Measurements from ENCODE around the gene TTBK1. TPM values are rescaled to one million over a fixed set of nuclear protein-coding genes. Genes with fewer than 3 reads are reported as not detected.

TTBK1 gene
- total RNA-seq, 1 experiment from 2014 or later = not detected

GRCh38 chr6:43307451-43308100 is 64.3 kb downstream of the TTBK1 start:
- CTCF ChIA-PET = interaction anchor here (0.5 kb wide), 1 partner anchor 12 kb away, joined by 4 read pairs; no protein-coding TSS in a partner anchor
- BruUV-seq (replicated peaks) = no TSS peak
- H3K27ac ChIP-seq (ENCODE audit: low read depth, low read length, poor library complexity, severe bottlenecking) = no peak overlapping the region
- no peaks in the 10 kb centered on the region for H3K36me3 ChIP-seq (ENCODE audit: insufficient read depth, low read length, poor library complexity, severe bottlenecking)
- POLR2A ChIA-PET (ENCODE audit: low non-redundant PET) = no interaction called here
- no peak for DNase-seq (ENCODE audit: low spot score)
- H3K4me3 ChIP-seq (ENCODE audit: low read depth, low read length, poor library complexity, severe bottlenecking) = no peak overlapping the region
- H3K9me3 ChIP-seq (ENCODE audit: low read depth, low read length, poor library complexity, severe bottlenecking) = no peaks in the 10 kb centered on the region
- TF ChIP-seq, protein P1, sequence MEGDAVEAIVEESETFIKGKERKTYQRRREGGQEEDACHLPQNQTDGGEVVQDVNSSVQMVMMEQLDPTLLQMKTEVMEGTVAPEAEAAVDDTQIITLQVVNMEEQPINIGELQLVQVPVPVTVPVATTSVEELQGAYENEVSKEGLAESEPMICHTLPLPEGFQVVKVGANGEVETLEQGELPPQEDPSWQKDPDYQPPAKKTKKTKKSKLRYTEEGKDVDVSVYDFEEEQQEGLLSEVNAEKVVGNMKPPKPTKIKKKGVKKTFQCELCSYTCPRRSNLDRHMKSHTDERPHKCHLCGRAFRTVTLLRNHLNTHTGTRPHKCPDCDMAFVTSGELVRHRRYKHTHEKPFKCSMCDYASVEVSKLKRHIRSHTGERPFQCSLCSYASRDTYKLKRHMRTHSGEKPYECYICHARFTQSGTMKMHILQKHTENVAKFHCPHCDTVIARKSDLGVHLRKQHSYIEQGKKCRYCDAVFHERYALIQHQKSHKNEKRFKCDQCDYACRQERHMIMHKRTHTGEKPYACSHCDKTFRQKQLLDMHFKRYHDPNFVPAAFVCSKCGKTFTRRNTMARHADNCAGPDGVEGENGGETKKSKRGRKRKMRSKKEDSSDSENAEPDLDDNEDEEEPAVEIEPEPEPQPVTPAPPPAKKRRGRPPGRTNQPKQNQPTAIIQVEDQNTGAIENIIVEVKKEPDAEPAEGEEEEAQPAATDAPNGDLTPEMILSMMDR (conservative IDR thresholded peaks at IDR 0.05; ENCODE audit: low read depth, low read length) = no peak
- no peak for TF ChIP-seq EZH2 (IDR thresholded peaks at IDR 0.05; ENCODE audit: borderline replicate concordance, low read depth, low read length, poor library complexity, severe bottlenecking)
- no peaks in the 10 kb centered on the region for H3K4me1 ChIP-seq (ENCODE audit: insufficient read depth, low read length, poor library complexity, severe bottlenecking)
- no peaks in the 10 kb centered on the region for H3K27me3 ChIP-seq (replicated peaks; ENCODE audit: insufficient read depth, low read depth, low read length, poor library complexity)
- intact Hi-C loops (cut with micrococcal nuclease; ENCODE audit: unreplicated experiment) = no loop called here

DNA sequence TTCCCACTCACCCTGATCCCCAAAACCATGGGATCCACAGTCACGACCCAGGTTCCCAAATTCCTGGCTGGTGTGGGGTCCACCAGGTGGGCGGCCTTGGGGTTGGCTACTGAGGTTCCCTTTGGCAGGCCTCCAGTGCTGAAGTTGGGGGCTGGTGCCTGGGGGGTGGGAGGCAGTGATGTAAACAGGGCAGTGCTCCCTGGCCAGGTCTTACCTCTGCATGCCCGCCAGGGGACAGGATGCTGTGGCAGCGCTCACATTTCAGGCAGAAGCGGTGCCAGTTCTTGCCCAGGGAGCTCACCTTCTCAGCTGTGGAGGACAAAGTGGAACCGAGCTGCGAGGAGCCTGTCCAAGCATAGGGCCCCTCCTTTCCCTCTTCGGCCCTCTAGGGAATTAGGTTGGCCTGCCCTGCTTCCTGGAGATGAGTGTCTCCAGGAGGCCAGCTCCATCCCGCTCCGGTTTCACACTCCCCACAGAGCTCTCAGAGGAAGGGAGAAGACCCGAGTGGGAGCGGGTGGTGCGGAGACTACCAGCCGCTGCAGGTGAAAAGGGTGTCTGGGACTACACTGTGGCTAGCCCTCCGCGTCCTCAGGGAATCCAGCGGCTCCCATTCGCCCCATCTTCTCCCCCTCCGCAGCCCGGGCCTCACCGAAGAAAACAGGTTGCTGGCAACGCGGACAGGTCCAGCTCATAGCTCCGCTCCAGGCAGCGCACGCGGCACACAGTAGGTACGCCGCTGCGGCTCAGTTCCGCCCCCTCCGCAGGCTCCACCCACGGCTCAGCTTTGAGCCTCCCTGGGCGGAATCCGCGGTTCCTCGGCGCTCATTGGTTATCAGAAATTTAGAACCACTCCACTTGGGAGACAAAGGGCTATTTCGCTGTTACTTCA is 65.1 kb downstream of the TTBK1 start, which contains the start of gene CRIP3:
TSS of gene CRIP3 (minus strand) at position 726 of the 889 bp plus-strand sequence. CDS start at position 692, 34 bp downstream.
- Histone ChIP-seq H3K4me1 (ENCODE audit: insufficient read depth, low read length, poor library complexity, severe bottlenecking) (no peaks in the 10 kb centered on the region), H3K9me3 (ENCODE audit: low read depth, low read length, poor library complexity, severe bottlenecking) (no peaks in the 10 kb centered on the region), H3K4me3 (ENCODE audit: low read depth, low read length, poor library complexity, severe bottlenecking) (peak within 1 kb of the TSS; percentile 50), H3K36me3 (ENCODE audit: insufficient read depth, low read length, poor library complexity, severe bottlenecking) (no peaks in the 10 kb centered on the region), H3K27me3 (replicated peaks; ENCODE audit: insufficient read depth, low read depth, low read length, poor library complexity) (no peaks in the 10 kb centered on the region), H3K27ac (ENCODE audit: low read depth, low read length, poor library complexity, severe bottlenecking) (no peak within 1 kb of the TSS)
- TF ChIP-seq, protein P1 (conservative IDR thresholded peaks at IDR 0.05; ENCODE audit: low read depth, low read length) = no peak
- no peak for TF ChIP-seq EZH2 (IDR thresholded peaks at IDR 0.05; ENCODE audit: borderline replicate concordance, low read depth, low read length, poor library complexity, severe bottlenecking)
- no TSS peak for BruUV-seq (replicated peaks)
- CTCF ChIA-PET = interaction anchor here (0.5 kb wide), 1 partner anchor 13 kb away, joined by 4 read pairs; no protein-coding TSS in a partner anchor
- POLR2A ChIA-PET (ENCODE audit: low non-redundant PET) = no interaction called here
- DNase-seq (ENCODE audit: low spot score) = peak; percentile 56
- intact Hi-C loops (cut with micrococcal nuclease; ENCODE audit: unreplicated experiment) = no loop called here

GRCh38 chr6:43308990-43309477 is 65.8 kb downstream of the TTBK1 start:
- Histone ChIP-seq H3K27ac (ENCODE audit: low read depth, low read length, poor library complexity, severe bottlenecking) (no peak overlapping the region), H3K9me3 (ENCODE audit: low read depth, low read length, poor library complexity, severe bottlenecking) (no peaks in the 10 kb centered on the region), H3K36me3 (ENCODE audit: insufficient read depth, low read length, poor library complexity, severe bottlenecking) (no peaks in the 10 kb centered on the region), H3K4me1 (ENCODE audit: insufficient read depth, low read length, poor library complexity, severe bottlenecking) (no peaks in the 10 kb centered on the region), H3K27me3 (replicated peaks; ENCODE audit: insufficient read depth, low read depth, low read length, poor library complexity) (no peaks in the 10 kb centered on the region), H3K4me3 (ENCODE audit: low read depth, low read length, poor library complexity, severe bottlenecking) (peak overlapping the region; percentile 50)
- TF ChIP-seq, protein P1 (conservative IDR thresholded peaks at IDR 0.05; ENCODE audit: low read depth, low read length) = no peak
- TF ChIP-seq EZH2 (IDR thresholded peaks at IDR 0.05; ENCODE audit: borderline replicate concordance, low read depth, low read length, poor library complexity, severe bottlenecking) = no peak
- no peak for DNase-seq (ENCODE audit: low spot score)
- ChIA-PET POLR2A (ENCODE audit: low non-redundant PET) (no interaction called here), CTCF (no interaction called here)
- intact Hi-C loops (cut with micrococcal nuclease; ENCODE audit: unreplicated experiment) = no loop called here
- no TSS peak for BruUV-seq (replicated peaks)

Measured in A673 (cell line).